ES-I3 (cell line): ENCODE results near the gene RNF223.
A peak's percentile ranks its signal among the peaks of the same experiment; 100 is the strongest.
"Not testable (repeated sequence)": the region's sequence is repeated elsewhere in the genome, so short reads cannot be mapped to it uniquely, and the experiment has no call there.

ENCODE experiments used
- H3K36me3 ChIP-seq: 2 replicates; pipeline ENCODE4 v1.6.1; 2013; ENCODE audit warnings: mild to moderate bottlenecking, low read length, control low read depth, moderate library complexity; ENCODE audit not compliant: insufficient read depth
- H3K4me1 ChIP-seq: 2 replicates; pipeline ENCODE4 v1.6.1; 2013; ENCODE audit warnings: mild to moderate bottlenecking, control low read depth, low read length; ENCODE audit not compliant: insufficient read depth
- H3K9ac ChIP-seq: 2 replicates; pipeline ENCODE4 v1.6.1; 2013; ENCODE audit warnings: low read depth, mild to moderate bottlenecking, low read length, moderate library complexity
- H3K9me3 ChIP-seq: 2 replicates; pipeline ENCODE4 v1.6.1; 2013; ENCODE audit warnings: mild to moderate bottlenecking, low read length, moderate library complexity; ENCODE audit not compliant: control insufficient read depth, insufficient read depth

RNF223 gene

GRCh38 chr1:1079408-1080121 lies 5.5 kb upstream of the RNF223 start:
- no peaks in the 10 kb centered on the region; the same call in 1 of the 2 replicates for H3K4me1 ChIP-seq
- H3K36me3 ChIP-seq, result no peaks in the 10 kb centered on the region
- peak overlapping the region; percentile 41 for H3K9ac ChIP-seq

GRCh38 chr1:1077396-1077795 lies 3.3 kb upstream of the RNF223 start:
- H3K9ac ChIP-seq, H3K36me3 ChIP-seq, H3K9me3 ChIP-seq, H3K4me1 ChIP-seq: not testable (repeated sequence)

More at GRCh38 chr1:1079408-1080121, 5.5 kb upstream of the RNF223 start:
- no peaks in the 10 kb centered on the region for H3K9me3 ChIP-seq

GRCh38 chr1:1075148-1075935 lies 1.2 kb upstream of the RNF223 start:
- Histone ChIP-seq H3K9me3 (no peaks in the 10 kb centered on the region), H3K9ac (no peak overlapping the region), H3K36me3 (no peaks in the 10 kb centered on the region), H3K4me1 (peaks cover 4% of the 10 kb centered on the region; the same call in 1 of the 2 replicates)

GRCh38 chr1:1074631-1075147 lies 583 bp upstream of the RNF223 start:
- H3K4me1 ChIP-seq, result peaks cover 7% of the 10 kb centered on the region; the same call in 1 of the 2 replicates
- H3K36me3 ChIP-seq, result no peaks in the 10 kb centered on the region
- no peak overlapping the region for H3K9ac ChIP-seq
- no peaks in the 10 kb centered on the region for H3K9me3 ChIP-seq

GRCh38 chr1:1072849-1073742 lies 1.0 kb downstream of the RNF223 start:
- Histone ChIP-seq H3K4me1 (peaks cover 7% of the 10 kb centered on the region; the same call in 1 of the 2 replicates), H3K9me3 (no peaks in the 10 kb centered on the region), H3K9ac (no peak overlapping the region), H3K36me3 (no peaks in the 10 kb centered on the region)

GRCh38 chr1:1072299-1072848 lies 1.7 kb downstream of the RNF223 start:
- no peaks in the 10 kb centered on the region for H3K9me3 ChIP-seq
- H3K36me3 ChIP-seq, result no peaks in the 10 kb centered on the region
- no peak overlapping the region for H3K9ac ChIP-seq
- peaks cover 7% of the 10 kb centered on the region; the same call in 1 of the 2 replicates for H3K4me1 ChIP-seq

GRCh38 chr1:1071486-1072298 lies 2.4 kb downstream of the RNF223 start:
- H3K4me1 ChIP-seq, result peaks cover 7% of the 10 kb centered on the region; the same call in 1 of the 2 replicates
- H3K9me3 ChIP-seq, result no peaks in the 10 kb centered on the region
- H3K9ac ChIP-seq, result no peak overlapping the region

GRCh38 chr1:1069711-1070676 lies 4.1 kb downstream of the RNF223 start:
- H3K9me3 ChIP-seq, result no peaks in the 10 kb centered on the region
- peak overlapping the region; percentile 44; the same call in 1 of the 2 replicates for H3K9ac ChIP-seq
- H3K4me1 ChIP-seq, result peaks cover 7% of the 10 kb centered on the region; the same call in 1 of the 2 replicates
- no peaks in the 10 kb centered on the region for H3K36me3 ChIP-seq

More at GRCh38 chr1:1071486-1072298, 2.4 kb downstream of the RNF223 start:
- H3K36me3 ChIP-seq, result no peaks in the 10 kb centered on the region

GRCh38 chr1:1069056-1069710 lies 4.9 kb downstream of the RNF223 start:
- Histone ChIP-seq H3K4me1 (peaks cover 7% of the 10 kb centered on the region; the same call in 1 of the 2 replicates), H3K9ac (peak overlapping the region; percentile 44; the same call in 1 of the 2 replicates), H3K36me3 (no peaks in the 10 kb centered on the region)

GRCh38 chr1:1068517-1069055 lies 5.5 kb downstream of the RNF223 start:
- no peaks in the 10 kb centered on the region for H3K36me3 ChIP-seq
- peaks cover 7% of the 10 kb centered on the region; the same call in 1 of the 2 replicates for H3K4me1 ChIP-seq
- peak overlapping the region; percentile 53 for H3K9ac ChIP-seq
- H3K9me3 ChIP-seq, result no peaks in the 10 kb centered on the region

More at GRCh38 chr1:1069056-1069710, 4.9 kb downstream of the RNF223 start:
- no peaks in the 10 kb centered on the region for H3K9me3 ChIP-seq

- no peaks in the 10 kb centered on the region for H3K36me3 ChIP-seq
- H3K4me1 ChIP-seq, result peaks cover 7% of the 10 kb centered on the region; the same call in 1 of the 2 replicates
- peak overlapping the region; percentile 53 for H3K9ac ChIP-seq
- H3K9me3 ChIP-seq, result no peaks in the 10 kb centered on the region
These were observed 6.1 kb downstream of the RNF223 start for GRCh38 chr1:1067860-1068516.
